ENCODE results near the gene SNTG2. TPM values are rescaled to one million over a fixed set of nuclear protein-coding genes. Genes with fewer than 3 reads are reported as not detected.

The SNTG2 gene
- total RNA-seq, 2 experiments from 2014 or later: not detected

- Histone ChIP-seq H4K20me1 (ENCODE audit: insufficient read depth, low read length) (no peaks in the 10 kb centered on the region), H3K4me2 (ENCODE audit: low read length) (no peak overlapping the region), H3K4me1 (ENCODE audit: insufficient read depth, low read length, poor library complexity, severe bottlenecking) (no peaks in the 10 kb centered on the region), H3K79me2 (ENCODE audit: insufficient read depth, low read depth, low read length) (no peaks in the 10 kb centered on the region), H3K36me3 (ENCODE audit: insufficient read depth, low read length) (no peaks in the 10 kb centered on the region), H3K27ac (ENCODE audit: low read depth, low read length, poor library complexity, severe bottlenecking) (no peak overlapping the region), H3K9me3 (ENCODE audit: low read length) (no peaks in the 10 kb centered on the region), H3K9me2 (ENCODE audit: insufficient read depth, low read length) (no peaks in the 10 kb centered on the region), H3K4me3 (ENCODE audit: low read depth, low read length, poor library complexity, severe bottlenecking) (no peak overlapping the region), H2AFZ (ENCODE audit: low read length) (no peak overlapping the region)
- POLR2A ChIA-PET: no interaction called here
- no peak for TF ChIP-seq EZH2phosphoT487 (IDR thresholded peaks at IDR 0.05; ENCODE audit: borderline replicate concordance, low read depth, low read length)
- TF ChIP-seq, protein P1, sequence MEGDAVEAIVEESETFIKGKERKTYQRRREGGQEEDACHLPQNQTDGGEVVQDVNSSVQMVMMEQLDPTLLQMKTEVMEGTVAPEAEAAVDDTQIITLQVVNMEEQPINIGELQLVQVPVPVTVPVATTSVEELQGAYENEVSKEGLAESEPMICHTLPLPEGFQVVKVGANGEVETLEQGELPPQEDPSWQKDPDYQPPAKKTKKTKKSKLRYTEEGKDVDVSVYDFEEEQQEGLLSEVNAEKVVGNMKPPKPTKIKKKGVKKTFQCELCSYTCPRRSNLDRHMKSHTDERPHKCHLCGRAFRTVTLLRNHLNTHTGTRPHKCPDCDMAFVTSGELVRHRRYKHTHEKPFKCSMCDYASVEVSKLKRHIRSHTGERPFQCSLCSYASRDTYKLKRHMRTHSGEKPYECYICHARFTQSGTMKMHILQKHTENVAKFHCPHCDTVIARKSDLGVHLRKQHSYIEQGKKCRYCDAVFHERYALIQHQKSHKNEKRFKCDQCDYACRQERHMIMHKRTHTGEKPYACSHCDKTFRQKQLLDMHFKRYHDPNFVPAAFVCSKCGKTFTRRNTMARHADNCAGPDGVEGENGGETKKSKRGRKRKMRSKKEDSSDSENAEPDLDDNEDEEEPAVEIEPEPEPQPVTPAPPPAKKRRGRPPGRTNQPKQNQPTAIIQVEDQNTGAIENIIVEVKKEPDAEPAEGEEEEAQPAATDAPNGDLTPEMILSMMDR (conservative IDR thresholded peaks at IDR 0.05; ENCODE audit: low read length): no peak
- no TSS peak for BruUV-seq (replicated peaks)
- CTCF ChIA-PET (ENCODE audit: unreplicated experiment): no interaction called here
- DNase-seq (ENCODE audit: low spot score): no peak
- intact Hi-C loops (cut with micrococcal nuclease; ENCODE audit: unreplicated experiment): no loop called here
Measured at GRCh38 chr2:1039549-1039948, 88.9 kb downstream of the SNTG2 start.

GRCh38 chr2:1041012-1041805 lies 90.6 kb downstream of the SNTG2 start:
- intact Hi-C loops (cut with micrococcal nuclease; ENCODE audit: unreplicated experiment): no loop called here
- Histone ChIP-seq H3K36me3 (ENCODE audit: insufficient read depth, low read length) (no peaks in the 10 kb centered on the region), H3K4me2 (ENCODE audit: low read length) (no peak overlapping the region), H2AFZ (ENCODE audit: low read length) (no peak overlapping the region), H3K9me2 (ENCODE audit: insufficient read depth, low read length) (no peaks in the 10 kb centered on the region), H4K20me1 (ENCODE audit: insufficient read depth, low read length) (no peaks in the 10 kb centered on the region), H3K4me3 (ENCODE audit: low read depth, low read length, poor library complexity, severe bottlenecking) (no peak overlapping the region), H3K9me3 (ENCODE audit: low read length) (no peaks in the 10 kb centered on the region), H3K79me2 (ENCODE audit: insufficient read depth, low read depth, low read length) (no peaks in the 10 kb centered on the region), H3K4me1 (ENCODE audit: insufficient read depth, low read length, poor library complexity, severe bottlenecking) (no peaks in the 10 kb centered on the region), H3K27ac (ENCODE audit: low read depth, low read length, poor library complexity, severe bottlenecking) (no peak overlapping the region)
- CTCF ChIA-PET (ENCODE audit: unreplicated experiment): no interaction called here
- no TSS peak for BruUV-seq (replicated peaks)
- no peak for DNase-seq (ENCODE audit: low spot score)
- POLR2A ChIA-PET: no interaction called here
- TF ChIP-seq, protein P1 (conservative IDR thresholded peaks at IDR 0.05; ENCODE audit: low read length): no peak
- TF ChIP-seq EZH2phosphoT487 (IDR thresholded peaks at IDR 0.05; ENCODE audit: borderline replicate concordance, low read depth, low read length): no peak

GRCh38 chr2:1045109-1045508 lies 94.5 kb downstream of the SNTG2 start:
- POLR2A ChIA-PET: no interaction called here

More at GRCh38 chr2:1045109-1045508, 94.5 kb downstream of the SNTG2 start:
- Histone ChIP-seq H3K9me3 (ENCODE audit: low read length) (no peaks in the 10 kb centered on the region), H3K36me3 (ENCODE audit: insufficient read depth, low read length) (no peaks in the 10 kb centered on the region), H3K4me1 (ENCODE audit: insufficient read depth, low read length, poor library complexity, severe bottlenecking) (no peaks in the 10 kb centered on the region), H3K4me3 (ENCODE audit: low read depth, low read length, poor library complexity, severe bottlenecking) (no peak overlapping the region), H3K4me2 (ENCODE audit: low read length) (no peak overlapping the region), H3K27ac (ENCODE audit: low read depth, low read length, poor library complexity, severe bottlenecking) (no peak overlapping the region), H3K79me2 (ENCODE audit: insufficient read depth, low read depth, low read length) (no peaks in the 10 kb centered on the region), H4K20me1 (ENCODE audit: insufficient read depth, low read length) (no peaks in the 10 kb centered on the region), H2AFZ (ENCODE audit: low read length) (no peak overlapping the region), H3K9me2 (ENCODE audit: insufficient read depth, low read length) (no peaks in the 10 kb centered on the region)
- TF ChIP-seq, protein P1 (conservative IDR thresholded peaks at IDR 0.05; ENCODE audit: low read length): no peak
- TF ChIP-seq EZH2phosphoT487 (IDR thresholded peaks at IDR 0.05; ENCODE audit: borderline replicate concordance, low read depth, low read length): no peak
- DNase-seq (ENCODE audit: low spot score): no peak
- intact Hi-C loops (cut with micrococcal nuclease; ENCODE audit: unreplicated experiment): no loop called here
- BruUV-seq (replicated peaks): no TSS peak
- CTCF ChIA-PET (ENCODE audit: unreplicated experiment): no interaction called here
